Peyer's patch (tissue), 4 donors: Measurements from ENCODE around the gene AOPEP. TPM values are rescaled to one million over a fixed set of nuclear protein-coding genes. Genes with fewer than 3 reads are reported as not detected.

Experiments used
- DNase-seq, 3 donors: peaks; one replicate each; pipeline ENCODE4 v3.0.0-alpha.2; 2017 to 2019
- H3K27ac ChIP-seq, 4 donors: fragments of 200-600 bp; sonication (generic); one replicate each; pipeline ENCODE4 v1.5.1; 2016 to 2019
- H3K27me3 ChIP-seq, 2 donors: fragments of 200-600 bp; sonication (generic); one replicate each; pipeline ENCODE4 v1.5.1; 2019
- H3K36me3 ChIP-seq, 3 donors: fragments of 200-600 bp; sonication (generic); one replicate each; pipeline ENCODE4 v1.5.1; 2016 to 2019
- H3K4me1 ChIP-seq, 4 donors: fragments of 200-600 bp; sonication (generic); one replicate each; pipeline ENCODE4 v1.5.1; 2016 to 2019
- H3K4me3 ChIP-seq, 4 donors: fragments of 200-600 bp; sonication (generic); 1 replicate in 3 of 4; 2 replicates in 1 of 4; pipeline ENCODE4 v1.5.1; 2016 to 2019; ENCODE audit warnings: mild to moderate bottlenecking in 1 of 4
- H3K9me3 ChIP-seq, 4 donors: fragments of 200-600 bp; sonication (generic); one replicate each; pipeline ENCODE4 v1.5.1; 2016 to 2019; ENCODE audit warnings: mild to moderate bottlenecking in 1 of 4
- POLR2A ChIP-seq, 2 donors: fragments of 450-650 bp; IDR thresholded peaks; one replicate each; pipeline ENCODE4 v1.5.1; 2017; ENCODE audit warnings: antibody characterized with exemption in 2 of 2, mild to moderate bottlenecking in 2 of 2, moderate library complexity in 2 of 2
- total RNA-seq, 4 donors: library from RNA; depleted of rRNA; stranded (reverse); fragments of >200 nt; gene quantifications; one replicate each; pipeline ENCODE4 v1.1.0, GENCODE V29; 2016
- TF ChIP-seq, protein P1 (sequence below), 6 experiments: fragments of 450-650 bp in 4 of 6; fragments of 200-600 bp in 2 of 6; sonication (generic) in 1 of 6; IDR thresholded peaks; one replicate each; pipeline ENCODE4 v1.5.1; 2017 to 2019; ENCODE audit warnings: antibody characterized with exemption in 6 of 6, mild to moderate bottlenecking in 3 of 6, moderate library complexity in 1 of 6

AOPEP gene
- total RNA-seq, 4 donors from 2014 or later: 83.5 to 272 (median 117) TPM

DNA sequence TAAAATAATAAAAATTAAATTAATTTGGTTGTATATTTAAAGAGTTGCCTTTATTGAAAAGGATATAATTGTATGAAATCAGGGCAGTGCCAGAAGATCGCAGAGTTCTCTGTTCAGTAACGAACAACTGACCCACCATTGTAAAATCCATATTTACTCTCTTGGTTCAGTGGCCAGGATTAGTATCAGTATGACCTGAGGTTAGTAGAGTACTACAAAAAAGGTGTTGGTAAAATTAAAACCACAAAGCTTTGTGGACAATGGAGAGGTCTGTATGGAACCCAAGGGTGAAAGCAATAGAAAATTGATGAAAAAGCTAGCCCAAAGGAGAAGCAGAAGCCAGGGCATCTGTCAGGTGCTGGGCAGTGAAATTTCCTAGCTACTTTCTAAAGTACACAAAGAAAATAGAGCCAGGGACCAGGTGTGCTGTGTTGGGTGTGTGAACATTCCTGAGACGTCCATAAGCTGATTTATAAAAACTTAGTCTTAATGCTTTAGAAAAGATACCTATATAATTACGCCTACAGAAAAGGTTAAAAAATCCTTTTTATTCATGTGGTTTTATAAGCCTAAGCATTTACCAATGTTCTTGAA, 159.5 kb downstream of the AOPEP start:
- DNase-seq: no peak
- Histone ChIP-seq H3K4me1 (no peaks in the 10 kb centered on the region), H3K9me3 (no peaks in the 10 kb centered on the region), H3K36me3 (no peaks in the 10 kb centered on the region), H3K4me3 (no peak overlapping the region), H3K27ac (no peak overlapping the region), H3K27me3 (no peaks in the 10 kb centered on the region)
- TF ChIP-seq, protein P1, sequence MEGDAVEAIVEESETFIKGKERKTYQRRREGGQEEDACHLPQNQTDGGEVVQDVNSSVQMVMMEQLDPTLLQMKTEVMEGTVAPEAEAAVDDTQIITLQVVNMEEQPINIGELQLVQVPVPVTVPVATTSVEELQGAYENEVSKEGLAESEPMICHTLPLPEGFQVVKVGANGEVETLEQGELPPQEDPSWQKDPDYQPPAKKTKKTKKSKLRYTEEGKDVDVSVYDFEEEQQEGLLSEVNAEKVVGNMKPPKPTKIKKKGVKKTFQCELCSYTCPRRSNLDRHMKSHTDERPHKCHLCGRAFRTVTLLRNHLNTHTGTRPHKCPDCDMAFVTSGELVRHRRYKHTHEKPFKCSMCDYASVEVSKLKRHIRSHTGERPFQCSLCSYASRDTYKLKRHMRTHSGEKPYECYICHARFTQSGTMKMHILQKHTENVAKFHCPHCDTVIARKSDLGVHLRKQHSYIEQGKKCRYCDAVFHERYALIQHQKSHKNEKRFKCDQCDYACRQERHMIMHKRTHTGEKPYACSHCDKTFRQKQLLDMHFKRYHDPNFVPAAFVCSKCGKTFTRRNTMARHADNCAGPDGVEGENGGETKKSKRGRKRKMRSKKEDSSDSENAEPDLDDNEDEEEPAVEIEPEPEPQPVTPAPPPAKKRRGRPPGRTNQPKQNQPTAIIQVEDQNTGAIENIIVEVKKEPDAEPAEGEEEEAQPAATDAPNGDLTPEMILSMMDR (IDR thresholded peaks at IDR 0.05): no peak
- no peak for TF ChIP-seq POLR2A (IDR thresholded peaks at IDR 0.05)

DNA sequence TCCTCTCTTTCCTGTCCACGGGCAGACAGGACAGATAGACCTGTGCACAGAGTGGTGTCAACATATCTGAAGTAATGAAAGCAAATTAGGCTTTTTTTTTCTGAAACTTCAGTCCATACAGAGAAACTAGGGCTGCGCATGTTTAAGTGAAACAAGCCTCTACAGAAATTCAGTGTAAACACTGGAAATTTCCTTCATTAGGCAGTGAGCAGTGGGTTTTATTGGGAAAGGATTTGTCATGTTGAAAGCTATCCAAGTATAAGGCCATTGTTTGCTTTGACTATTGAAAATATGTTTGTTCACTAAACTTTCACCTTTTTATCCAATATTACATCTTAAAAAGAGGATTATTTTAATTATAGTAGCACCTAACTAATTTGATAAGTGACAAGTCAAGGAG, 161.2 kb downstream of the AOPEP start:
- Histone ChIP-seq H3K4me3 (no peak overlapping the region), H3K27ac (no peak overlapping the region)

DNA sequence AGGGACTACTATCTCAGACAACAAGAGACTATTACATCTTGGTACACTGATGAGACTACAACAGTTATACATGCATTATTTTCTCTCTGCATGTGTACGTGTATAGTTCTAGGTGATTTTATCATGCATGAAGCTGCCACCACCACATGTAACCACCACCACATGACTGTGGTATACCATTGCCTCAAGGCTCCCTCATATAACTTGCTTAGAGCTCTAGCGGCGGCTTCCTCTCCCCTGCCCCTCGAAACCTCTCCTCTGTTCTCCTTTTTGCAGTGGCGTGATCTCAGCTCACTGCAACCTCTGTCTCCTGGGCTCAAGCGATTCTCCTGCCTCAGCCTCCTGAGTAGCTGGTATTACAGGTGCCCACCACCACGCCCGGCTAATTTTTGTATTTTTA, 162.3 kb downstream of the AOPEP start:
- no peak overlapping the region for H3K27ac ChIP-seq
- no peaks in the 10 kb centered on the region for H3K36me3 ChIP-seq
- no peaks in the 10 kb centered on the region for H3K4me1 ChIP-seq
- no peak overlapping the region for H3K4me3 ChIP-seq
- H3K27me3 ChIP-seq: no peaks in the 10 kb centered on the region
- no peak for DNase-seq
- TF ChIP-seq, protein P1 (IDR thresholded peaks at IDR 0.05): no peak
- no peak for TF ChIP-seq POLR2A (IDR thresholded peaks at IDR 0.05)
- H3K9me3 ChIP-seq: no peaks in the 10 kb centered on the region

More for the DNA sequence above, 161.2 kb downstream of the AOPEP start:
- no peaks in the 10 kb centered on the region for H3K4me1 ChIP-seq
- DNase-seq: no peak
- H3K27me3 ChIP-seq: no peaks in the 10 kb centered on the region
- TF ChIP-seq, protein P1 (IDR thresholded peaks at IDR 0.05): no peak
- TF ChIP-seq POLR2A (IDR thresholded peaks at IDR 0.05): no peak
- H3K36me3 ChIP-seq: no peaks in the 10 kb centered on the region
- no peaks in the 10 kb centered on the region for H3K9me3 ChIP-seq

DNA sequence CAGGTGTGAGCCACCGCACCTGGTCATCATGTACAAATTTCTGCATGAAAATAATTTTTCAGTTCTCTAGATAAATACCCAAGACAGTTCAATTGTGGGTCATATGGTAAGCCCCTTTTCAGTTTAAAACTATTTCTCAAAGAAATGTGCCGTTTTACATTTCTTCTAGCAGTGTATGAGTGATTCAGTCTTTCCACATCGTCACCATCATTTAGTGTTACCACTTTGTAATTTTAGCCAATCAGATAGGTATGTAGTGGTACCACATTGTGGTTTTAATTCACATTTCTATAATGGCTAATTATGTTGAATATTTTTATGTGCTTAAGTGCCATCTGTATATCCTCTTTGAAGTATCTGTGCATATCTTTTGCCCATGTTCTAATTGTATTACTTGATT, 163.1 kb downstream of the AOPEP start:
- H3K9me3 ChIP-seq: no peaks in the 10 kb centered on the region
- H3K27ac ChIP-seq: no peak overlapping the region
- H3K4me3 ChIP-seq: no peak overlapping the region
- no peaks in the 10 kb centered on the region for H3K4me1 ChIP-seq
- DNase-seq: no peak
- H3K36me3 ChIP-seq: no peaks in the 10 kb centered on the region
- TF ChIP-seq, protein P1 (IDR thresholded peaks at IDR 0.05): no peak
- TF ChIP-seq POLR2A (IDR thresholded peaks at IDR 0.05): no peak
- H3K27me3 ChIP-seq: no peaks in the 10 kb centered on the region

DNA sequence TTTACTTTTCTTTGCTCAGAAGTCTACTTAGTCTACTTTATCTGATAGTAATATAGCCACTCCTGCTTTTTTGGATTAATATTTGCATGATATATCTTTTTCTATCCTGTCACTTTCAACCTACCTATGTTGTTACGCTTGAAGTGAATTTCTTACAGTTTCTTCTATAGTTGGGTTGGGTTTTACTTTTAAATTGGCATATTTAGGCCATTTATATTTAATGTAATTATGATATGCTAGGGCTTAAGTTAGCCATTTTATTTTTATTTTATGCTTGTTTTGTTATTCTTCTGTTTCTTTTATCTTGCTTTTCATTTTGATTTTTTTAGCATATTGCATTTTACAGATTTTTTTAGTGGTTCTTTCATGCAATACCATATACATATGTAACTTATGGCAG, 164.7 kb downstream of the AOPEP start:
- Histone ChIP-seq H3K4me1 (no peaks in the 10 kb centered on the region), H3K4me3 (no peak overlapping the region), H3K27ac (no peak overlapping the region), H3K9me3 (no peaks in the 10 kb centered on the region), H3K36me3 (no peaks in the 10 kb centered on the region), H3K27me3 (no peaks in the 10 kb centered on the region)
- no peak for DNase-seq
- no peak for TF ChIP-seq POLR2A (IDR thresholded peaks at IDR 0.05)
- TF ChIP-seq, protein P1 (IDR thresholded peaks at IDR 0.05): no peak

DNA sequence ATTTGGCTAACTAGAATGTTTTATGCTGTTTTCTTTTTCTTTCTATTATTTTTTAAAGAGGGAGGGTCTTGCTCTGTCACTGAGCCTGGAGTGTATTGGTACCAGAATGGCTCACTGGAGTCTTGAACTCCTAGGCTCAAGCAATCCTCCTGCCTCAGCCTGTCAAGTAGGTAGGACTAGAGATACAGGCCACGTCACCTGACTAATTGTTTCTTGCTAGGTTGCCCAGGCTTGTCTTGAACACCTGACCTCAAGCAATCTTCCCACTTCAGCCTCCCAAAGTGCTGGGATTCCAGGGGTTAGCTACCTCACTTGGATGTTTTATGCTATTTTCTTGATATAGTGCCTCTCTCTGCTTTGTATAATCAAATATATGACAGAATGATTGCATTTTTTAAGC, 166.2 kb downstream of the AOPEP start:
- Histone ChIP-seq H3K9me3 (no peaks in the 10 kb centered on the region), H3K4me1 (no peaks in the 10 kb centered on the region), H3K27ac (no peak overlapping the region), H3K36me3 (no peaks in the 10 kb centered on the region), H3K4me3 (no peak overlapping the region), H3K27me3 (no peaks in the 10 kb centered on the region)
- TF ChIP-seq POLR2A (IDR thresholded peaks at IDR 0.05): no peak
- TF ChIP-seq, protein P1 (IDR thresholded peaks at IDR 0.05): no peak
- DNase-seq: no peak
